Endothelial cell of umbilical vein (primary cell): ENCODE data around the gene TCHP. TPM values are rescaled to one million over a fixed set of nuclear protein-coding genes. Genes with fewer than 3 reads are reported as not detected.

ENCODE experiments used
- BruUV-seq: library from RNA; stranded (reverse); fragments of 400-500 nt; replicated peaks from 2 replicates; lab custom pipeline; 2021; lab: Mats Ljungman, UMichigan
- CTCF ChIA-PET: fragments of 300-600, 350-600 bp; sonication (Branson Sonifier 250); formaldehyde crosslinking; loops from one replicate; lab custom pipeline; 2021; ENCODE audit warnings: antibody characterized with exemption, inconsistent platforms; lab: Charles Lee
- POLR2A ChIA-PET: fragments of 300-600, 350-600 bp; sonication (Branson Sonifier 250); formaldehyde crosslinking; loops from one replicate; lab custom pipeline; 2021; ENCODE audit warnings: antibody characterized with exemption, inconsistent platforms; lab: Charles Lee
- DNase-seq: peaks from one replicate; pipeline ENCODE4 v3.0.0-alpha.2; 2011; ENCODE audit warnings: low read depth, low spot score
- FAIRE-seq: peaks from 2 replicates; lab custom pipeline; 2011; peaks lifted over from hg19 to GRCh38; lab: Jason Lieb, UNC
- H2AFZ ChIP-seq: 2 replicates; pipeline ENCODE4 v1.6.0; 2012; ENCODE audit warnings: low read depth, low read length, control low read depth, inconsistent platforms
- H3K27ac ChIP-seq: 2 replicates; pipeline ENCODE4 v1.5.1; 2011; ENCODE audit warnings: low read depth, mild to moderate bottlenecking, control low read depth, low read length, moderate library complexity; ENCODE audit not compliant: insufficient read depth
- H3K27me3 ChIP-seq, 2 experiments: 2 replicates each; pipeline versions ENCODE4 v1.6.0 to v1.6.1; 2011; ENCODE audit warnings: low read length in 2 of 2, mixed read lengths in 1 of 2; ENCODE audit not compliant: control insufficient read depth in 2 of 2, insufficient read depth in 2 of 2
- H3K36me3 ChIP-seq, 2 experiments: 2 replicates in 1 of 2; 3 replicates in 1 of 2; pipeline ENCODE4 v1.5.1; 2011; ENCODE audit warnings: low read length in 2 of 2, mild to moderate bottlenecking in 1 of 2, moderate library complexity in 1 of 2; ENCODE audit not compliant: control insufficient read depth in 2 of 2, insufficient read depth in 2 of 2; ENCODE audit errors: extremely low read depth in 1 of 2
- H3K4me1 ChIP-seq: 3 replicates; pipeline ENCODE4 v1.5.1; 2011; ENCODE audit warnings: mild to moderate bottlenecking, low read length; ENCODE audit not compliant: control insufficient read depth, insufficient read depth; ENCODE audit errors: extremely low read depth
- H3K4me2 ChIP-seq: 2 replicates; pipeline ENCODE4 v1.6.1; 2011; ENCODE audit warnings: low read length, control low read depth, mixed read lengths; ENCODE audit not compliant: insufficient read depth
- H3K4me3 ChIP-seq, 3 experiments: fragments of 200-600 bp in 1 of 3; sonication (generic), shearing (Covaris generic) in 1 of 3; replicated peaks in 1 of 3; 2 replicates each; pipeline ENCODE4 v1.5.1; 2011 to 2016; ENCODE audit warnings: control low read depth in 3 of 3, low read length in 3 of 3, mild to moderate bottlenecking in 2 of 3, inconsistent platforms in 1 of 3, low read depth in 1 of 3, moderate library complexity in 1 of 3; ENCODE audit not compliant: insufficient read depth in 1 of 3
- H3K79me2 ChIP-seq: 2 replicates; pipeline ENCODE4 v1.6.0; 2012; ENCODE audit warnings: low read length, inconsistent platforms; ENCODE audit not compliant: control insufficient read depth, insufficient read depth
- H3K9ac ChIP-seq: replicated peaks from 2 replicates; pipeline ENCODE3; 2011; ENCODE audit warnings: low read length, control low read depth; ENCODE audit not compliant: insufficient read depth; ENCODE audit errors: extremely low read depth
- H3K9me1 ChIP-seq: replicated peaks from 3 replicates; pipeline ENCODE4 v1.6.0; 2011; ENCODE audit warnings: mild to moderate bottlenecking, low read length; ENCODE audit not compliant: control insufficient read depth, insufficient read depth; ENCODE audit errors: extremely low read depth
- H3K9me3 ChIP-seq: replicated peaks from 2 replicates; pipeline ENCODE4 v1.5.1; 2012; ENCODE audit warnings: low read length, inconsistent platforms; ENCODE audit not compliant: control insufficient read depth, insufficient read depth
- H4K20me1 ChIP-seq: replicated peaks from 2 replicates; pipeline ENCODE3; 2011; ENCODE audit warnings: mild to moderate bottlenecking, low read length; ENCODE audit not compliant: control insufficient read depth, insufficient read depth; ENCODE audit errors: extremely low read depth
- CTCF ChIP-seq, 2 donors: IDR thresholded peaks; 1 replicate in 1 of 2; 2 replicates in 1 of 2; pipeline ENCODE4 v1.5.1; 2011; ENCODE audit warnings: low read length in 2 of 2, mild to moderate bottlenecking in 2 of 2, moderate library complexity in 2 of 2, control low read depth in 1 of 2, inconsistent platforms in 1 of 2, low read depth in 1 of 2; ENCODE audit not compliant: insufficient read depth in 1 of 2; ENCODE audit errors: extremely low read depth in 1 of 2
- EZH2 ChIP-seq: IDR thresholded peaks from 2 replicates; pipeline ENCODE4 v1.6.1; 2012; ENCODE audit warnings: borderline replicate concordance, low read depth, mild to moderate bottlenecking, moderate library complexity, low read length, inconsistent platforms; ENCODE audit not compliant: severe bottlenecking
- FOS ChIP-seq: IDR thresholded peaks from 2 replicates; pipeline ENCODE4 v1.6.1; 2011; ENCODE audit warnings: mild to moderate bottlenecking, low read length, moderate library complexity, borderline replicate concordance; ENCODE audit not compliant: insufficient read depth
- GATA2 ChIP-seq: IDR thresholded peaks from 2 replicates; pipeline ENCODE4 v1.7.0; 2011; ENCODE audit warnings: low read depth, mild to moderate bottlenecking, moderate library complexity, mixed read lengths, low read length; ENCODE audit not compliant: insufficient read length, insufficient read depth
- JUN ChIP-seq: IDR thresholded peaks from 2 replicates; pipeline ENCODE4 v1.6.1; 2011; ENCODE audit warnings: borderline replicate concordance, low read depth; ENCODE audit not compliant: insufficient read length, insufficient read depth
- MAX ChIP-seq: IDR thresholded peaks from 2 replicates; pipeline ENCODE4 v1.6.1; 2011; ENCODE audit not compliant: insufficient read depth, insufficient read length
- MYC ChIP-seq: IDR thresholded peaks from one replicate; pipeline ENCODE4 v1.6.1; 2011; ENCODE audit warnings: mild to moderate bottlenecking, low read depth, low read length
- POLR2A ChIP-seq: IDR thresholded peaks from 2 replicates; pipeline ENCODE4 v1.6.1; 2012; ENCODE audit warnings: low read depth, mild to moderate bottlenecking, control low read depth, low read length
- POLR2AphosphoS5 ChIP-seq: IDR thresholded peaks from 2 replicates; pipeline ENCODE4 v1.6.1; 2012; ENCODE audit warnings: low read depth, mild to moderate bottlenecking, control low read depth, low read length, moderate library complexity; ENCODE audit not compliant: insufficient read depth
- dilution Hi-C: fragments of 300-500 bp; cut with MboI; formaldehyde crosslinking; loops from one replicate; pipeline ENCODE4 v1.15.0; 2019; ENCODE audit warnings: low sequenced_read_pairs; ENCODE audit not compliant: extremely low pct_ligation_motif_present
- intact Hi-C: fragments of 100-400 bp; cut with micrococcal nuclease; formaldehyde crosslinking; loops from one replicate; pipeline ENCODE4 v1.10.0; 2022
- polyA plus RNA-seq, 4 experiments: library from polyadenylated mRNA; depleted of rRNA in 3 of 4; stranded (reverse) in 3 of 4; unstranded in 1 of 4; fragments of >200 nt; gene quantifications; 2 replicates each; pipeline versions ENCODE4 v1.2.1 to v1.2.3, GENCODE V29; 2011 to 2012; ENCODE audit warnings: missing spikeins in 1 of 4
- total RNA-seq: library from RNA; stranded (reverse); gene quantifications from 2 replicates; pipeline ENCODE4 v1.2.3, GENCODE V29; 2021

TCHP gene
- total and polyA plus RNA-seq, 2 donors (not counting 3 experiments of a cell fraction or from before 2014, with no cell fraction given): 12.9 to 24.3 TPM

- dilution Hi-C loops (no loop called here), intact Hi-C loops (no loop called here)
- H3K9ac ChIP-seq: no peak overlapping the region
- POLR2A ChIA-PET: no interaction called here
- H3K27ac ChIP-seq: no peak overlapping the region
- TF ChIP-seq GATA2 (no peak), EZH2 (no peak), POLR2A (no peak), FOS (no peak), CTCF (IDR thresholded peaks at IDR 0.05; ENCODE audit: extremely low read depth in 1 of 2, insufficient read depth in 1 of 2, low read depth in 1 of 2, low read length in 2 of 2) (no peak)
- H3K4me1 ChIP-seq: no peaks in the 10 kb centered on the region
- H3K4me2 ChIP-seq: no peak overlapping the region
- no peaks in the 10 kb centered on the region for H3K79me2 ChIP-seq
- peaks cover 32 to 36% of the 10 kb centered on the region in 2 experiments for H3K36me3 ChIP-seq
- no TSS peak for BruUV-seq
- no peak for DNase-seq
- H3K9me1 ChIP-seq: no peaks in the 10 kb centered on the region
- H3K9me3 ChIP-seq: no peaks in the 10 kb centered on the region
- no peak overlapping the region for H3K4me3 ChIP-seq
- no peak for FAIRE-seq
- CTCF ChIA-PET: no interaction called here
- no peak overlapping the region for H2AFZ ChIP-seq
- no peaks in the 10 kb centered on the region for H4K20me1 ChIP-seq
- H3K27me3 ChIP-seq: no peaks in the 10 kb centered on the region
Measured at GRCh38 chr12:109952873-109953272, 52.8 kb downstream of the TCHP start.

GRCh38 chr12:109953656-109954055, 53.6 kb downstream of the TCHP start:
- TF ChIP-seq POLR2AphosphoS5 (no peak), POLR2A (no peak), CTCF (IDR thresholded peaks at IDR 0.05; ENCODE audit: extremely low read depth in 1 of 2, insufficient read depth in 1 of 2, low read depth in 1 of 2, low read length in 2 of 2) (no peak), MAX (no peak), MYC (no peak), JUN (no peak), EZH2 (no peak), GATA2 (no peak), FOS (no peak)
- H3K9ac ChIP-seq: no peak overlapping the region
- H2AFZ ChIP-seq: no peak overlapping the region
- DNase-seq: no peak
- no peaks in the 10 kb centered on the region for H3K9me3 ChIP-seq
- CTCF ChIA-PET: no interaction called here
- intact Hi-C loops: no loop called here
- no peaks in the 10 kb centered on the region for H3K79me2 ChIP-seq
- no peak overlapping the region for H3K4me2 ChIP-seq
- POLR2A ChIA-PET: no interaction called here
- H3K4me3 ChIP-seq: no peak overlapping the region
- dilution Hi-C loops: no loop called here
- no peaks in the 10 kb centered on the region for H3K9me1 ChIP-seq
- no peak for FAIRE-seq
- no TSS peak for BruUV-seq
- no peak overlapping the region for H3K27ac ChIP-seq
- H3K4me1 ChIP-seq: no peaks in the 10 kb centered on the region
- H4K20me1 ChIP-seq: no peaks in the 10 kb centered on the region
- peaks cover 26 to 32% of the 10 kb centered on the region in 2 experiments for H3K36me3 ChIP-seq
- no peaks in the 10 kb centered on the region for H3K27me3 ChIP-seq
